Bronchial epithelial cell (primary cell): Measurements from ENCODE around the gene S100A3. TPM values are rescaled to one million over a fixed set of nuclear protein-coding genes. Genes with fewer than 3 reads are reported as not detected.
A peak's percentile ranks its signal among the peaks of the same experiment; 100 is the strongest.
"Not testable (repeated sequence)": the region's sequence is repeated elsewhere in the genome, so short reads cannot be mapped to it uniquely, and the experiment has no call there.

Experiments used
- DNase-seq: peaks from one replicate; pipeline ENCODE4 v3.0.0-alpha.2; 2010; ENCODE audit warnings: low read depth
- FAIRE-seq: peaks from 2 replicates; lab custom pipeline; 2011; peaks lifted over from hg19 to GRCh38; lab: Jason Lieb, UNC
- H3K27me3 ChIP-seq: 2 replicates; pipeline ENCODE4 v1.5.1; 2011; ENCODE audit warnings: low read length; ENCODE audit not compliant: control insufficient read depth, insufficient read depth
- H3K36me3 ChIP-seq: 2 replicates; pipeline ENCODE4 v1.5.1; 2011; ENCODE audit warnings: low read length; ENCODE audit not compliant: control insufficient read depth, insufficient read depth
- H3K4me3 ChIP-seq: 2 replicates; pipeline ENCODE4 v1.5.1; 2011; ENCODE audit warnings: mild to moderate bottlenecking, low read depth, low read length, control low read depth
- CTCF ChIP-seq: IDR thresholded peaks from 2 replicates; pipeline ENCODE4 v1.5.1; 2011; ENCODE audit warnings: mild to moderate bottlenecking, moderate library complexity, low read length, control low read depth, inconsistent platforms; ENCODE audit not compliant: insufficient read depth, severe bottlenecking
- total RNA-seq: library from RNA; depleted of rRNA; stranded (reverse); fragments of >200 nt; gene quantifications from 2 replicates; pipeline ENCODE4 v1.2.1, GENCODE V29; 2014

The S100A3 gene
- total RNA-seq: 2.3 and 26.6 TPM in 2 replicates

- DNase-seq (peak; percentile 77), FAIRE-seq (no peak)
Observed at GRCh38 chr1:153548722-153549688, at the start of gene S100A3. Gene S100A3 (minus strand): TSS chr1:153549258. CDS start chr1:153548485, 773 bp downstream.

GRCh38 chr1:153598309-153599172 lies 49.5 kb upstream of the S100A3 start:
- H3K4me3 ChIP-seq: no peak overlapping the region
- H3K36me3 ChIP-seq: no peaks in the 10 kb centered on the region
- DNase-seq (peak; percentile 32), FAIRE-seq (no peak)
- no peaks in the 10 kb centered on the region for H3K27me3 ChIP-seq
- TF ChIP-seq CTCF: no peak

More at GRCh38 chr1:153548722-153549688, at the start of gene S100A3:
- Histone ChIP-seq H3K36me3 (peaks cover 14% of the 10 kb centered on the region), H3K4me3 (no peak within 1 kb of the TSS), H3K27me3 (no peaks in the 10 kb centered on the region)
- TF ChIP-seq CTCF: peak; percentile 16

GRCh38 chr1:153597206-153597605 lies 48.1 kb upstream of the S100A3 start:
- TF ChIP-seq CTCF: no peak
- FAIRE-seq: no peak
- H3K36me3 ChIP-seq: no peaks in the 10 kb centered on the region
- H3K4me3 ChIP-seq: no peak overlapping the region
- no peaks in the 10 kb centered on the region for H3K27me3 ChIP-seq
- DNase-seq: peak; percentile 84

GRCh38 chr1:153592748-153593147 lies 43.7 kb upstream of the S100A3 start:
- no peak for DNase-seq
- Histone ChIP-seq H3K36me3 (no peaks in the 10 kb centered on the region), H3K27me3 (no peaks in the 10 kb centered on the region), H3K4me3 (no peak overlapping the region)
- FAIRE-seq: no peak
- no peak for TF ChIP-seq CTCF

- no peaks in the 10 kb centered on the region for H3K27me3 ChIP-seq
- no peak for TF ChIP-seq CTCF
- H3K36me3 ChIP-seq: no peaks in the 10 kb centered on the region
- H3K4me3 ChIP-seq: no peak overlapping the region
- DNase-seq (no peak), FAIRE-seq (no peak)
Observed at GRCh38 chr1:153588482-153588881, 39.4 kb upstream of the S100A3 start.

GRCh38 chr1:153588033-153588432 lies 39.0 kb upstream of the S100A3 start:
- not testable (repeated sequence) for H3K27me3 ChIP-seq, H3K4me3 ChIP-seq, FAIRE-seq, DNase-seq, H3K36me3 ChIP-seq
